Measurements from ENCODE around the gene ADA. TPM values are rescaled to one million over a fixed set of nuclear protein-coding genes. Genes with fewer than 3 reads are reported as not detected.

Gene ADA
- total and polyA plus RNA-seq, 8 donors, result 2.3 to 165 (median 40.3) TPM

GRCh38 chr20:44653546-44653945 is 2.0 kb upstream of the ADA start:
- DNase-seq, result no peak
- no peak overlapping the region for H3K4me3 ChIP-seq
- TF ChIP-seq POLR2AphosphoS5 (IDR thresholded peaks at IDR 0.05), result no peak
- no peak for TF ChIP-seq POLR2A (IDR thresholded peaks at IDR 0.05)
- TF ChIP-seq, protein P1, sequence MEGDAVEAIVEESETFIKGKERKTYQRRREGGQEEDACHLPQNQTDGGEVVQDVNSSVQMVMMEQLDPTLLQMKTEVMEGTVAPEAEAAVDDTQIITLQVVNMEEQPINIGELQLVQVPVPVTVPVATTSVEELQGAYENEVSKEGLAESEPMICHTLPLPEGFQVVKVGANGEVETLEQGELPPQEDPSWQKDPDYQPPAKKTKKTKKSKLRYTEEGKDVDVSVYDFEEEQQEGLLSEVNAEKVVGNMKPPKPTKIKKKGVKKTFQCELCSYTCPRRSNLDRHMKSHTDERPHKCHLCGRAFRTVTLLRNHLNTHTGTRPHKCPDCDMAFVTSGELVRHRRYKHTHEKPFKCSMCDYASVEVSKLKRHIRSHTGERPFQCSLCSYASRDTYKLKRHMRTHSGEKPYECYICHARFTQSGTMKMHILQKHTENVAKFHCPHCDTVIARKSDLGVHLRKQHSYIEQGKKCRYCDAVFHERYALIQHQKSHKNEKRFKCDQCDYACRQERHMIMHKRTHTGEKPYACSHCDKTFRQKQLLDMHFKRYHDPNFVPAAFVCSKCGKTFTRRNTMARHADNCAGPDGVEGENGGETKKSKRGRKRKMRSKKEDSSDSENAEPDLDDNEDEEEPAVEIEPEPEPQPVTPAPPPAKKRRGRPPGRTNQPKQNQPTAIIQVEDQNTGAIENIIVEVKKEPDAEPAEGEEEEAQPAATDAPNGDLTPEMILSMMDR (IDR thresholded peaks at IDR 0.05), result no peak
- no peak for TF ChIP-seq EP300 (IDR thresholded peaks at IDR 0.05)
- H3K36me3 ChIP-seq, result no peaks in the 10 kb centered on the region
- H3K27me3 ChIP-seq, result no peaks in the 10 kb centered on the region
- no peaks in the 10 kb centered on the region for H3K9me3 ChIP-seq
- H3K4me1 ChIP-seq, result peaks cover 16 to 39% (median 34%) of the 10 kb centered on the region in 4 donors
- 86 to 96% (median 94%) methylated on average over 2 of the region's 2 CpGs for WGBS, 5 donors
- intact Hi-C loops (cut with DNase I; ENCODE audit: low total_unique reads), result no loop called here
- no peak overlapping the region for H3K27ac ChIP-seq

DNA sequence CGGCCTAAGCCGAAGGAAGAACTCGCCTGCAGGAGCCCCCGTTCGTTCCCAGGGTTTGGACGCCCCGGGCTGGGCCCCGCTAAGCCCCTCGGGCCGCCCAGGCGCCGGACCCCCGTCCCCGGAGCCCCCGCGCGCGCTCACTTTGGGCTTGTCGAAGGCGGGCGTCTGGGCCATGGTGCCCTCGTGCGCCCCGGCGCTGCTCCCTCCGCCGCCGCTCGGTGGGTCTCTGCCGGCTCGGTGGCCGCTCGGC is 140 bp downstream of the ADA start:
- intact Hi-C loops (cut with DNase I; ENCODE audit: low total_unique reads), result no loop called here
- DNase-seq, result no peak
- H3K27ac ChIP-seq, result peak overlapping the region; percentile 78 to 92 (median 89)
- H3K4me3 ChIP-seq, result peak overlapping the region; percentile 68 to 88 (median 84)
- no peaks in the 10 kb centered on the region for H3K27me3 ChIP-seq
- WGBS, 5 donors, result 0 to 2% (median 0%) methylated on average over 12 to 33 of the region's 33 CpGs
- H3K4me1 ChIP-seq, result peaks cover 37 to 59% (median 53%) of the 10 kb centered on the region in 4 donors
- TF ChIP-seq POLR2AphosphoS5 (IDR thresholded peaks at IDR 0.05), result peak in 1 of 3 donors; percentile 52
- TF ChIP-seq, protein P1 (IDR thresholded peaks at IDR 0.05), result no peak
- no peak for TF ChIP-seq POLR2A (IDR thresholded peaks at IDR 0.05)
- TF ChIP-seq EP300 (IDR thresholded peaks at IDR 0.05), result no peak
- H3K9me3 ChIP-seq, result no peaks in the 10 kb centered on the region
- no peaks in the 10 kb centered on the region for H3K36me3 ChIP-seq

DNA sequence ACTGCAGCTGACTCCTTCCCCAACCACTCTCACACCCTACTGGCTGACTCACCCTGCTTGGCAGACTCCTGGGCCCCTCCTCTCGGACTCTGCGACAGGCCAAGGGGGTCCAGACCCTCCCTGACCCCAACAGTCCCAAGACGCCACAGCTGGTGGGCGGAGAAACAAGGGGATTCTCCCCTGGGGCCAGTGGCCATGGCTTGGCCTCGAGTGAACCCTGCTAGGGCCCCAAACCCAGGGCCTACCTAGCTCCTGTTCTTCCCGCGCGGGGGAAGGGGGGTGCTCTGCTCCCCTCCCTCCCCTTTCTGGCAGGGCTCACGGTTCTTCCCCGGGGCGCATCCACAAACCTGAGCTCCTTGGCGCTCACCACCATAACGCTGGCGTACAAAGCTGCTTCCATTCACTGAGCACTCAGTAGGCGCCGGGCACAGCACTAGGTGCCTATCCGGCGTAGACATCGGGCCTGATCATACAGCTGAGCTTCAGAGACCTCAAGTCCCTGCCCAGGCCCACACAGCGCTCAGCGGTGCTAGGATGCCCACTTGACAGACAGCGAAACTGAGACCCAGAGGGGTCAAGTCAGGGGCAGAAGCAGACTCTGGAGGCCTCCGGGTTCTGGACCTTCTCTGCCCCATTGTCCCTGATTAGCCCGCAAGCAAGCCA is 597 bp downstream of the ADA start:
- TF ChIP-seq POLR2AphosphoS5 (IDR thresholded peaks at IDR 0.05), result no peak
- no peak for TF ChIP-seq EP300 (IDR thresholded peaks at IDR 0.05)
- TF ChIP-seq POLR2A (IDR thresholded peaks at IDR 0.05), result no peak
- TF ChIP-seq, protein P1 (IDR thresholded peaks at IDR 0.05), result no peak
- intact Hi-C loops (cut with DNase I; ENCODE audit: low total_unique reads), result no loop called here
- Histone ChIP-seq H3K36me3 (no peaks in the 10 kb centered on the region), H3K4me3 (peak overlapping the region; percentile 68 to 88 (median 84)), H3K4me1 (peaks cover 41 to 64% (median 56%) of the 10 kb centered on the region in 4 donors), H3K9me3 (no peaks in the 10 kb centered on the region), H3K27me3 (no peaks in the 10 kb centered on the region), H3K27ac (peak overlapping the region; percentile 78 to 92 (median 89))
- peak in 1 of 2 donors; percentile 35 for DNase-seq
- WGBS, 5 donors, result 4 to 27% (median 14%) methylated on average over 10 to 24 of the region's 24 CpGs

GRCh38 chr20:44649976-44650375 is 1.5 kb downstream of the ADA start:
- intact Hi-C loops (cut with DNase I; ENCODE audit: low total_unique reads), result no loop called here
- peak overlapping the region; percentile 68 to 88 (median 84) for H3K4me3 ChIP-seq
- H3K4me1 ChIP-seq, result peaks cover 48 to 72% (median 64%) of the 10 kb centered on the region in 4 donors
- H3K27me3 ChIP-seq, result no peaks in the 10 kb centered on the region
- no peak for TF ChIP-seq POLR2AphosphoS5 (IDR thresholded peaks at IDR 0.05)
- TF ChIP-seq, protein P1 (IDR thresholded peaks at IDR 0.05), result no peak
- TF ChIP-seq POLR2A (IDR thresholded peaks at IDR 0.05), result no peak
- TF ChIP-seq EP300 (IDR thresholded peaks at IDR 0.05), result no peak
- no peaks in the 10 kb centered on the region for H3K9me3 ChIP-seq
- WGBS, 5 donors, result 39 to 74% (median 55%) methylated on average over 6 of the region's 6 CpGs
- no peak for DNase-seq
- no peaks in the 10 kb centered on the region for H3K36me3 ChIP-seq
- H3K27ac ChIP-seq, result peak overlapping the region in 4 of 5 donors; percentile 65 to 92 (median 90)
